HG02884 (cell line): ENCODE results near the gene NCF2.

Experiments used
- ATAC-seq: cut with Tn5 transposase; IDR thresholded peaks from one replicate; pipeline ENCODE4 v1.9.1; 2021; ENCODE audit warnings: mild to moderate bottlenecking, moderate library complexity; ENCODE audit not compliant: unreplicated experiment

The NCF2 gene

DNA sequence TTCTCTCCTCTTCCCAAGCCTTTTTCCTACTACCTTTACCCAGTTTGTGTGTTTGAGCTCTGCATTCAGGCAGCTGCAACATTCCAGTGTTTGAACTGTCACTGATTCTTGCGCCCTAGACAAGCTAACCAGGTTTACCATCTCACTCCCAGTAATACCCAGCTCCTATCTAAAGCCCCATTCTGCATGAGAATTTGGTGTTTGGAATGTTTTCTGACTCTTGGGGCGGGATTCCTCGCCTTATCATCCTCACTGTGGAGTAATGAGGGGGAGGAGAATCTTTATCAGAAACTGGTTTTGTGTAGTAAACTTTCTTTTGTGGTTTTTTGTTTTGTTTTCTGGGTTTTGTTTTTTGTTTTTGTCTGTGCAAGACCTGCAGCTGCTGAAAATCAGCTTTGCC is 36.5 kb downstream of the NCF2 start:
- ATAC-seq = no peak

DNA sequence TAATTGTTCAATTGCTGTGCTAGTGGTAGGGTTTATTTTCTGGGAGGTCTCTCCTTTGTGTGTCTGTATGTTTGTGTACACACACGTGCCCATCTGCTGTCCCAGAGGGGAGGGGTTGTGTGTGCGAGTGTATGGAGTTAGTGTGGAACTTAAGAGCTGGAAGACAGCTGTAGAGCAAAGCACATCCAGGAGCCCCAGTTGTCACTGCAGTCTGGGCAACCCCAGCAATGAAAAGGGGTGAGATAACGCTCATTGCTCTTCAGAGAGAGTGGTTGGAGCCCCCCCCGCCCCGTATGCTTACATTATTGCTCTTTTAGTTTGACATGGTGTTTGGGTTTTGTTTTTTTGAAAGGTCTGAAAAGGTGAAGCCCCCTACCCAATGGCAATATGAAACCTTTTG is 36.9 kb downstream of the NCF2 start:
- no peak for ATAC-seq

- ATAC-seq = no peak
Measured at GRCh38 chr1:183552891-183553290, 37.4 kb downstream of the NCF2 start.

GRCh38 chr1:183552441-183552840 is 37.8 kb downstream of the NCF2 start:
- ATAC-seq = no peak

- no peak for ATAC-seq
Measured at GRCh38 chr1:183551924-183552323, 38.3 kb downstream of the NCF2 start.

GRCh38 chr1:183550915-183551314 is 39.3 kb downstream of the NCF2 start:
- ATAC-seq = no peak

DNA sequence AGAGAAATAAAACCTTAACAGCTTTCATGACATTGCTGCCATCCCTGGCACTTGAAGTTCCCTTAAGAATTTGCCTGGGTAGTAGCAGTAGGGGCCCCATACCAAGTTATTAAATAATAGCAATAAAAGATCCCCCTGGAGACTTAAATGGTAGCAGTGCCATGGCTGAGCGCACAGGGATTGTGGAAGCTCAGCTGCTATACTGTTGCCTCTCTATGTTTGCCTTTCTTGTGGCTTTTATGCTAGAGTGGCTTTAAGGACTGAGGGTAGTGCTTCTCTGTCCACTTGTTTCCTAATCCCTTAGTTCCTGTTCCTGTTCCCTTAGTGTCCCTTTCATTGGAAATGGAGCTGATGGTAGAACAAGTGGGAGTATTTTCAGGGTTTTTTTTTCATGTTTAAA is 42.1 kb downstream of the NCF2 start:
- ATAC-seq = no peak

- no peak for ATAC-seq
Measured at GRCh38 chr1:183546427-183546826, 43.8 kb downstream of the NCF2 start.

- no peak for ATAC-seq
Measured at GRCh38 chr1:183544598-183545297, 45.5 kb downstream of the NCF2 start.

GRCh38 chr1:183543619-183544204 is 46.5 kb downstream of the NCF2 start:
- no peak for ATAC-seq

DNA sequence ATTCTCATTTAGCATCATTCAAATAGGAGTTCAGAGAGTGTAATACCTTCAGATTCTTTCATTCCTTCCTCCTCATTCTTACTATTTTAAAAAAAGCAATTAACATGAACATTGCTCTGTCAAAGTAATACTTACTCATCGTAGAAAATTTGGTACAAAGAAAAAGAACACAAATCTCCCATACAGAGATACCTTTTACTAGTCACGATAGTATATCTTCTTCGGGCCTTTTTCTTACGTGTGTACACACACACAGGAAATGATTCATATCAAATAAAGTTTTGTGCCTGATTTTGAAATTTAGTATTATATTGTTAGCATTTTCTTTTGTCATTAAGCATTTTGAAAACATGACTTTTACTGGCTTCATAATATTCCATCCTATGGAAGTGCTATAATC is 52.9 kb downstream of the NCF2 start:
- no peak for ATAC-seq

DNA sequence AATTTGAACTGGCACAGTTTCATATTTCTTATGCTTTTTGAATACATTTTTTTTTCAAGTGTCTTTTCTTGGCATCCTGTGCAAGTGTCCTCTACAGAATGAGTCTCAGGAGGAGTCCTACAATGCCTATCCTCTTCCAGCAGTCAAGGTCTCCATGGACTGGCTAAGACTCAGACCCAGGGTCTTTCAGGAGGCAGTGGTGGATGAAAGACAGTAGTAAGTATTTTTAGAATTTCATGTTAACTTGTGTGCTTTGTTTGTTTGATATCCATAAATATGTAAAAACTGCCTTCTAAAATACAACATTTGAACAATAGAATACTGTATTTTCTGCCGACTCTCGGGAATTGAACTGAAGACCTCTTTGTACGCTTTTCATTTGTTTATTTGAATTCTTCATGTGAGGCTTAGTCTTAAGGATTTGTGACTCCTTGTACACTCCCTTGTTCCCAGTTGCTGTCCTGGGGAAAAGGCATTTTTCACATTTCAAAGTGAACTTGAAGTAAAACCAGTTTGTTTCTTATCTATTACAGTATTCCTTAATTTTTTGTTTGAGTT is 56.6 kb downstream of the NCF2 start:
- no peak for ATAC-seq

DNA sequence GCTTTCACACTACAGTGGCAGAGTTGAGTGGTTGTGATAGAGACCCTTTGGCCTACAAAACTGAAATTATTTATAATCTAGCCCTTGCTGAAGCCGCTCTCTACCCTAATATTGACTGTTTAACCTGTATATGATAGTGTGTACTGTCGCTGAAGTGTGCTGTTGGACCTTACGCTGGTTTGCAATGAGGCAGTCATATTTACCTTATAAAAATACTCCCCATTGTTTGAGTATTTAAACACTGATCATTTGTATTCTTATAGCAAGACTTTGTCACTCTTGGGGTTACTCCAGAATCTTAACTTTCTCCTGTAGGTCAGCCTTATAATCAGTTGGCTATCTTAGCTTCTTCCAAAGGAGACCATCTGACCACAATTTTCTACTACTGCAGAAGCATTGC is 61.7 kb downstream of the NCF2 start:
- ATAC-seq = no peak

GRCh38 chr1:183522104-183522503 is 68.2 kb downstream of the NCF2 start:
- no peak for ATAC-seq

GRCh38 chr1:183520379-183520778 is 69.9 kb downstream of the NCF2 start:
- ATAC-seq = no peak

DNA sequence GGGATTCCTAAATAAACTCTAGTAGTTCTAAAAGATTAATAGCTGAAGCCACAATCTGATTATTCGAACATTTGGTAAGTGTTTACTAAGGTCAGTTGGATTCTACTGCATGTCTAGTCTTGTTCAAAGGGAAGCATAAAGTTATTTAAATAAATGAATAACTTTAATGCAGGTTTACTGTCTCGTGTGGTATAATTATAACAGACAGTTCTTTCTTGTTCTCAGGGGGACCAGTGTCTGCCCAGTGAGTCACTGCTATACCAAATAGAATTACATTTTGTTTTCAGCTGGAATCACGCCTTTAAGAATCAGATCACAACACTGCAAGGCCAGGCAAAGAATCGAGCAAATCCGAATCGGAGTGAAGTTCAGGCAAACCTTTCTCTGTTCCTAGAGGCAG is 72.9 kb downstream of the NCF2 start:
- ATAC-seq = no peak

GRCh38 chr1:183516725-183517124 is 73.5 kb downstream of the NCF2 start:
- ATAC-seq = no peak

DNA sequence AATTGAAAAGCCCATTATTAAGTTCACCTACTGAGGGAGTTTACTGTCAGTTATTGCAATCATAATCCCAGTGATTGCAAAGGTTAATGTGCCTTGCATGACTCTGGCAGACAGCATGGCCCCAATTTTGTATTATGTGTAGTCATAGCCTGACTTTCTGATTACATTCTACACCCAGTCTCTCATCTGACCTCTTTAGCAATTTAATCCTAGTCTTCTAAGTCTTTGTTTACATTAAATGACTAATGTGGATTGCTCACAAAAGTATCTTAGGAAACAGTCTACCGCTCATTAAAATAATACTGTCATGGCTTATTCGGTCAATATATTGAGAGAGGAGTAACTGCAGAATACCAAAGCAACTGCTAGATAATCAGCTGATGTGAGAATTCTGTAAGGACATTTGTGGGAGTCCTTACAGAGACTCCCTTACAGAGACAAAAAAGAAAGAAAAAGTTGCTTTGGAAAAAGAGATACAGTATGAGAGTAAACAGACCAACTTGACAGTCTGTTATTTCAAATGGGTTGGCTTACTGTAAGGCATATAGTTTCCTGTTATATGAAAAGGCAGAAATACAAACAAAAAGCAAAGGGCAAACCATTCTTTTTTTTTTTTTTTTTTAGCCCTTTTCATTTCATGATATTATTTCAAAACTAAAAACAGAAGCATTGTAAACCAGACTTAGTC is 75.1 kb downstream of the NCF2 start:
- no peak for ATAC-seq

DNA sequence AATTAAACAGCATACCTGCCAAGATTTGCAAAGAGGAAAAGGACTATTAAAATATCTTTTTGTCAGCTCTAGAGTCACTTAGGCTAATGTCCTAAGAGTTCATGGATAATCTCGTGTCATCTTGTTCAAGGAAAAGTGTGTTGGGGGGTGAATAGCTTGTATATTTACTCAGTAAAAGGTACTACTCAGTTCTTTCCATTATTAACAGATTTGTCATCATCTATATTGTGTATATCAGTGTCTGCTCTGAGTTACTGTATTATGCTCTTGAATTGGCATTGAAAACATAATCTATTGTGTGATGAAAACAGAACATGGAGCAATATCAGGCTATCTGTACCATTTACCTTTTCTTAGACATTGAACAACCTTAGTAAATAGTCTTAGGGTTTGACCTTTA is 76.0 kb downstream of the NCF2 start:
- no peak for ATAC-seq

DNA sequence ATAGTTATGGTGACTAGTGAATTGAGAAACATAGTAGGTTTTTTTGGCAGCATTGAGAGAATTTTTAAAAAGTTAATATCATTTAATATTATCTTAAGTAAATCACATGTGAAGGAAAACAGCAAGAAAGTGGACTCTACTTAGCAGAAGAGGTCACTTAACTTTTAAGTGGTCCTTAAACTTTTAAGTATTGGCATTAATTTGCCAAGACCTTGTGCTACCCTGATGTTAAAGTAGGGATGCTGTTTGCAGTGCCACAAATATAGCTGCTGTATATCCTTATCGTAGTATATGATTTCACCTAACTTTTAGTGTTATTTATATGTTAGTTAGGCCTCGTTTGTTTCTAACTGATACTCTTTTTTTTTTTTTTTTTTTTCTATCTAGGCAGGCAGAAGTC is 77.8 kb downstream of the NCF2 start:
- no peak for ATAC-seq

- no peak for ATAC-seq
Measured at GRCh38 chr1:183508694-183509093, 81.6 kb downstream of the NCF2 start.

- ATAC-seq = no peak
Measured at GRCh38 chr1:183506561-183506960, 83.7 kb downstream of the NCF2 start.
